ENCODE data around the gene CHN2. TPM values are rescaled to one million over a fixed set of nuclear protein-coding genes. Genes with fewer than 3 reads are reported as not detected.

CHN2 gene
- total RNA-seq, 1 experiment from 2014 or later: 5.0 TPM

- TF ChIP-seq ARID4B (CRISPR knock-in tag; IDR thresholded peaks at IDR 0.05; ENCODE audit: borderline replicate concordance) (no peak), SMAD3 (CRISPR knock-in tag; IDR thresholded peaks at IDR 0.05; ENCODE audit: borderline replicate concordance) (no peak), NR1H2 (CRISPR knock-in tag; IDR thresholded peaks at IDR 0.05) (no peak), E2F5 (CRISPR knock-in tag; IDR thresholded peaks at IDR 0.05) (no peak), ERG (CRISPR knock-in tag; IDR thresholded peaks at IDR 0.05) (no peak), OVOL2 (CRISPR knock-in tag; IDR thresholded peaks at IDR 0.05; ENCODE audit: borderline replicate concordance) (no peak), USF1 (CRISPR knock-in tag; IDR thresholded peaks at IDR 0.05) (no peak)
Observed at GRCh38 chr7:29457141-29457561, 262.6 kb downstream of the CHN2 start (continued).

- ATAC-seq (no peak), DNase-seq (ENCODE audit: low spot score) (no peak)
- ChIA-PET CTCF (no interaction called here), POLR2A (no interaction called here)
- Mint-ChIP-seq H3K27ac (no peak overlapping the region), H3K36me3 (no peaks in the 10 kb centered on the region), H3K9me3 (no peaks in the 10 kb centered on the region), H3K4me3 (no peak overlapping the region), H3K27me3 (ENCODE audit: low read depth) (no peaks in the 10 kb centered on the region), H3K4me1 (peaks cover 25% of the 10 kb centered on the region)
- TF ChIP-seq NR1H2 (CRISPR knock-in tag; IDR thresholded peaks at IDR 0.05): no peak
- TF ChIP-seq PRRX2 (CRISPR knock-in tag; IDR thresholded peaks at IDR 0.05): no peak
- TF ChIP-seq MYBL2 (CRISPR knock-in tag; IDR thresholded peaks at IDR 0.05): no peak
- TF ChIP-seq ARID4B (CRISPR knock-in tag; IDR thresholded peaks at IDR 0.05; ENCODE audit: borderline replicate concordance): no peak
- TF ChIP-seq E2F5 (CRISPR knock-in tag; IDR thresholded peaks at IDR 0.05): no peak
- no peak for TF ChIP-seq ZNF121 (CRISPR knock-in tag; IDR thresholded peaks at IDR 0.05)
- no peak for TF ChIP-seq ZNF416 (CRISPR knock-in tag; IDR thresholded peaks at IDR 0.05)
- TF ChIP-seq TCF7 (CRISPR knock-in tag; IDR thresholded peaks at IDR 0.05; ENCODE audit: low read depth): no peak
- no peak for TF ChIP-seq ATF3 (CRISPR knock-in tag; conservative IDR thresholded peaks at IDR 0.05)
- no peak for TF ChIP-seq ZNF317 (CRISPR knock-in tag; IDR thresholded peaks at IDR 0.05; ENCODE audit: borderline replicate concordance, low read depth)
- no peak for TF ChIP-seq CDX4 (CRISPR knock-in tag; IDR thresholded peaks at IDR 0.05; ENCODE audit: borderline replicate concordance)
- TF ChIP-seq IRF2 (CRISPR knock-in tag; IDR thresholded peaks at IDR 0.05; ENCODE audit: borderline replicate concordance, low read depth): no peak
- TF ChIP-seq GRHL2 (CRISPR knock-in tag; IDR thresholded peaks at IDR 0.05; ENCODE audit: insufficient replicate concordance, severe bottlenecking): no peak
- TF ChIP-seq EMX1 (CRISPR knock-in tag; IDR thresholded peaks at IDR 0.05): no peak
- no peak for TF ChIP-seq ZBTB43 (CRISPR knock-in tag; IDR thresholded peaks at IDR 0.05)
- no peak for TF ChIP-seq NR3C1 (CRISPR knock-in tag; conservative IDR thresholded peaks at IDR 0.05; ENCODE audit: low read depth)
- TF ChIP-seq SMAD3 (CRISPR knock-in tag; IDR thresholded peaks at IDR 0.05; ENCODE audit: borderline replicate concordance): no peak
Observed at GRCh38 chr7:29457565-29458011, 263.0 kb downstream of the CHN2 start.

All from WTC11 (cell line).